ENCODE results near the gene RIC1.
"Not testable (repeated sequence)": the region's sequence is repeated elsewhere in the genome, so short reads cannot be mapped to it uniquely, and the experiment has no call there.

RIC1 gene

DNA sequence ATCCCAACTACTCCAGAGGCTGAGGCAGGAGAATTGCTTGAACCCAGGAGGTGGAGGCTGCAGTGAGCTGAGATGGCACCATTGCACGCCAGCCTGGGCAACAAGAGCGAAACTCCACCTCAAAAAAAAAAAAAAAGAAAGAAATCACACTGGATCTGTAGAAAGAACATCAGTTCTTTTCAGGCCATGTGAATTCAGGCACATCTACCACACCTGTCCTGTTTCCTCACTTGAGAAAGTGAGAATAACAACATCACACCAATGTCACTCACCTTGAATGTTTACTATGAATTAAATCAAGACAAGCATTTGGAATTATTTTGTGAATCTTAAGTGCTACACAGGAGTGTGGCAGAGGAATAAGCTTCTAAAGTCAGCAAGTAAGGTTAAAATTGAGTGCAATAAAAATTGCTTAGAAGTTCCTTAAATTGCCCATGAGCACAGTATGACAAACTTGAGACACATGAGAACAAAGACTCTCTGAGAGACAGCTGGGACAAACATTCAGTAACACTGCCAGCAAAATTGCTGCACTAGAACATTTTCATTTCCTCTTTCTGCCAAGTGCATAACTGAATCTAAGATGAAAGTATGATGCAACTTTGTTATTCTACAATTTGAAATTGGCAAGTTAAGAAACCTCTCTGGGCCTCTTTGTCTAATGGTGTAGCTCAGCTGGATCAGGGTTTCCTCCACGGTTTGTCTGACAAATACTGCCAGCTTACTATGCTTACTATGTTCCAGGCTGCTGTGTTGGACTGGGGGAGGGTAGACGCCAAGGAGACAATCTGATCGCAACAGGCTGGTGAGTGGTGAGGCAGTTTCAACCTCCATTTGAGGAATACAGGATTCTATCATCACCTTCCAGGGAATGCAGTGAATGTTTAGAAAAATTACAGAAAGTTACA lies 1.9 kb upstream of the RIC1 start:
- DNase-seq = no peak

GRCh38 chr9:5627686-5628085 lies 1.2 kb upstream of the RIC1 start:
- not testable (repeated sequence) for DNase-seq

DNA sequence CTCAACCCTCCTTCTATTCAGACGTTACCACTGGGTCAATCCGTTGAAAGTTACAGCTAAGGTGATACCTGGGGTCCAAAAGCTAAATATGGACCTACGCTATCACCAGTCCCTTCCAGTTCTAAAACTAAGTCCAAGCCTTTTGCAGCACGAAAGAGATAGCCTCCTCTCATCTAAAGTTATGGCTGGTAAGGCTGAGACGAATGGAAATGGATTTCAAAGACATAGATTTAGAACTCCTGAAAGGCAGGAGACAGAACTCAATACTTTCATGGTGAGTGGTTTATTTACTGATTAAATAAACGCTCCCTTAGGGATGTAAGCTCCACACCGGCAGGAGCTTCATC lies 751 bp upstream of the RIC1 start:
- no peak for DNase-seq

DNA sequence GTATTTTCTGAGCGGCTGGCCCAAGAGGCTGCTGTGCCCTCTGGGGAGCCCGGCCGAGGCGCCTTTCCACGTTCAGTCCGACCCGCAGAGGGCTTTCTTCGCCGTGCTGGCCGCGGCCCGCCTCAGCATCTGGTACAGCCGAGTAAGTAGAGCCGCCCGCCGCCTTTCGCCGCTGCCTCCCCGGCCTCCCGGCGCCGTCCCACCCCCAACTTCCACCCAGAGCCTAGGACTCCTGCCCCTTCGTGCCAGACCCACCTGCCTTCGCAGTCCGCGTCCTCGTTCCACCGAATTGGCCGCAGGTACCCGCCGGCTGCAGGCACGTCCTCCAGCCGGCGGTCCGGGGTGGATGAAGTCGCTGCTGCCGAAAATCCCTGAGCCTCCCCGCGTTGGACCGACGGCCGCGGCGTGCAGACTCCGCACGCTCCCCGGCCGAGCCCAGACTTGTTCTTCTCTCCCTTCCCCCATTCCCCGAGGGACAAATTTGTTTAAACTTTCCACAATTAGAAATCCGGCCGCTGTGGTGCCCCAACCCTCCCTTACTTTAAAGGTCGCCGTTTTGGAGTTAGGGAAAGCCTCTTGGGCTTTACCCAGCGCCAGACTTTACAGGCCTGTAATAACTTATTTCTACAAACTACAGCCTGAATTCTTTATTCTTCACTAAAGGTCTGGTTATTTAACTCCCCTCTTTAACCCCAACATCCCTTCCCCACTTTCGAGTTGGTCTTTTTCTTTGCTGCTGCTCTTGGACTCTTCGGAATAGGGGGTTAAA lies 589 bp downstream of the RIC1 start:
- peak; percentile 60 for DNase-seq

- DNase-seq = no peak
Observed at GRCh38 chr9:5630081-5630507, 1.2 kb downstream of the RIC1 start.

GRCh38 chr9:5631026-5631425 lies 2.1 kb downstream of the RIC1 start:
- no peak for DNase-seq

DNA sequence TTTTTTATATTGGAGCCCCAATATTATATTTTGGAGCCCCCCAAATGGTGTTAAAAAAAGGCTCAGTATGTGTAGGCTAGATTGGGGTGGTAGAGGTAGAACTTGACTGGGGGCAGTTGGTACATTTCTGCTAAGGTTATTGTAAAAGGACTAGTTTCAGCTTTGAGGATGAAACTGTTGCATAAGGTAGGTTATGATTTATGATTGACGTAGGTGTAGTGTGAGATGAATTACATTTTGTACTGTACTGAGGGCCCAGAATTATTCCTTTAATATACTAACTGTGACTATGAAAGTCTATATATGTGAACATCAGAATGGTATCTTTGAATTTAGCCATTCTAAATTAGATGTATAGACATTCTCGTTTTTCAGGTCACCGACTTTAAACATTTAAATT lies 3.6 kb downstream of the RIC1 start:
- no peak for DNase-seq

DNA sequence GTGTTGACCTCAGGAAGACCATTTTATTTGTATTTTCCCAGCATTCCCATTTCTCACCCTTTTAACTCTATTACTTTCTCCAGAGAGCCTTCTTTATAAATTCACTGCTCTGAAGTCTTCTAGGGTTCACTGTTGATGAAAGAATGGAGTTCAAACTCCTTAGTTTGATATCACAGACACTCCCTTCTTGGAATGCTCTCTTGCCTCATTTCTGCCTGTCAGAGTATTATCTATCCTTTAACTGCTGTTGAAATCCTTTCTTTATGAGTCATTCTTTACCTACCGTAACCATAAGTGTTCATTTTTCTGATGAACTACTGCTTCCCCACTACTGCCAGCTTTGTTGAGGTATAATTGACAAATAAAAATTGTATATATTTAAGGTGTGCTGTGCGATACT lies 4.3 kb downstream of the RIC1 start:
- no peak for DNase-seq

DNA sequence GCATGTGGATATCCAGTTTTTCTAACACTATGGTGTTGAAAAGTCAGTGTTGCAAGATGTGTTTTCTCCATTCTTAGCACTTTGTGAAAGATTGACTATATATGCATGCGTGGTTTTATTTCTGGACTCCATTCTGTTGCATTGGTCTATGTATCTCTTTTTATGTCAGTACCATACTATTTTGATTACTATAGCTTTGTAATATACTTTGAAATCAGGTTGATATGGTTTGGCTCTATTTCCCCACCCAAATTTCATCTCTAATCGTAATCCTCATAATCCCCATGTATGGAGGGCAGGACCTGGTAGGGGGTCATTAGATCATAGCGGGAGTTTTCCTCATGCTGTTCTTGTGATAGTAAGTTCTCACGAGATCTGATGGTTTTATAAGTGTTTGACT lies 6.5 kb downstream of the RIC1 start:
- no peak for DNase-seq

DNA sequence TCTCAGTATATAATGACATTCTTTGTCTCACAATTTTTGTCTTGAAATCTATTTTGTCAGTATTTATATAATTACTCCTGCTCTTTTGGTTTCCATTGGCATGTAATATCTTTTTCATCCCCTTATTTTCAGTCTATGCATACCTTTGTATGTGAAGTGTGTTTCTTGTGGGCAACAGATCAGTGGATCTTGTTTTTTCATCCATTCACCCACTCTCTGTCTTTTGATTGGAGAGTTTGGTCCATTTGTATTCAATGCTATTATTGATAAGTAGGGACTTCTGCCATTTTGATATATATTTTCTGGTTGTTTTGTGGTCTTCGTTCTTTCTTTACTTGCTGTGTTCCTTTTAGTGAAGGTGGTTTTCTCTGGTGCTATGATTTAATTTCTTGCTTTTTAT lies 10.9 kb downstream of the RIC1 start:
- no peak for DNase-seq

GRCh38 chr9:5642170-5642569 lies 13.3 kb downstream of the RIC1 start:
- no peak for DNase-seq

- DNase-seq = no peak
Observed at GRCh38 chr9:5643005-5643624, 14.2 kb downstream of the RIC1 start.

DNA sequence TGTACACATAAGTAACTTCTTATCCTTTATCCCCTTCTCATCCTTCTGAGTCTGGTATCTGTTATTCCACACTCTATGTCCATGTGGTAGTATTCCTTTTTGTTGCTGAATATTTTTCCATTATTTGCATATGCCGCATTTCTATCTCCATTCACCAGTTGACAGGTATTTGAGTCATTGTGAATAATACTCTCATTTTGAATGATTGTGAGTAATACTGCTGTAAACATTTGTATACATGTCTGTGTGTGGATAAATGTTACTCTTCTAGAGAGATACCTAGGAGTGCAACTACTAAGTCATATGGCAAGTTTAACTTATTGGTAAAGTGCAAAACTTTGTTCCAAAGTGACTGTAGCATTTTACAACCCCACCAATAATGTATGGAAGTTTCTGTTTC lies 15.6 kb downstream of the RIC1 start:
- no peak for DNase-seq

- no peak for DNase-seq
Observed at GRCh38 chr9:5646116-5646515, 17.2 kb downstream of the RIC1 start.

DNA sequence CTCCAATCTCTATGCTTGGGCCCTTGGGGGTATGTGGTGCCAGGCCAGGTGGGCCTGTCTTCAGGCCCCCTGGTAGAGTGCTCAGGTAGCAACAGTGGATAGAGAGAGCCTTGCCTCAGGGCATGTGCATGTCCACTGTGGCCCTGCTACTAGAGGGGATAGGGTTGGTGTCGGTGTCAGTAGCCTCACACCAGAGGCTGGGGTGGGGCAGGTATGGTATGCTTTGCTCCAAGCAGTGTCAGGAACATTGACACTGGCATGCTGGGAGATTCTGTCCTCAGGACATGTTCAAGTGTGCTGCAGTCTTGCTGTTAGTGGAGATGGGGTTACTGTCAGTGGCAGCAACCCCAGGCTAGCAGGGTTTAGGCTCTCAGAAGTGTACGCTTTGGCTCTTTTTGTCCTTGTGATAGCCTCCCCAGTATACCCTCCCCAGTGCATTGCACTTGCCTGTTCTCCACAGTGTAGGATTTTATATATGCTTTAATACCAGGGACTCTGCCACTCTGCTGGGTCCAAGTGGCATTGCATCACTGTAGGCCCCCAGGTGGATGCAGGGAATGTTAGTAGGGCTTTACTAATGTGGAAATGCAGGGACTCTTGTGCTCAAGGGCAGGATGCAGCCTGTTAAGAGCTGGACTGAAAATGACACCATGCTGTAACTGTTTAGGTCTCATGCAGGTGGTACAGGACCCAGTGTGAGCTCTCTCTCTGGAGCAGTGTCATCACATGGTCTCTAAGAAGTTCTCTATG lies 21.6 kb downstream of the RIC1 start:
- no peak for DNase-seq

DNA sequence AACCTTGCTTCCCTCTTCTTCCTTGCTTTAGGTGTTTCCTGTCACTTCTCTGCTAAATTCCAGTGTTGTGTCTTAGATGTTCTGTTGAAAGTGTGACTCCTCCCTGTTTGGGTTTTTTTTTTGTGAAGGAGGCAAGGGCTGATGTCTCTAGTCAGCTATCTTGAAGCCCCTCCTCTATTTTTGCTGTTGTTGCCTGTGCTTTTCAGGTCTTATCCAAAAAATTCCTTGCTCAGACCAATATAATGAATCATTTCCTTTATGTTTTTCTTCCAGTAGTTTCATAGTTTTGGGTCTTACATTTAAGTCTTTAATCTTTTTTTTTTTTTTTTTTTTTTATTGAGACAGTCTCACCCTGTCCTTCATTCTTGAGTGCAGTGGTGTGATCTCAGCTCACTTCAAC lies 22.3 kb downstream of the RIC1 start:
- no peak for DNase-seq

DNA sequence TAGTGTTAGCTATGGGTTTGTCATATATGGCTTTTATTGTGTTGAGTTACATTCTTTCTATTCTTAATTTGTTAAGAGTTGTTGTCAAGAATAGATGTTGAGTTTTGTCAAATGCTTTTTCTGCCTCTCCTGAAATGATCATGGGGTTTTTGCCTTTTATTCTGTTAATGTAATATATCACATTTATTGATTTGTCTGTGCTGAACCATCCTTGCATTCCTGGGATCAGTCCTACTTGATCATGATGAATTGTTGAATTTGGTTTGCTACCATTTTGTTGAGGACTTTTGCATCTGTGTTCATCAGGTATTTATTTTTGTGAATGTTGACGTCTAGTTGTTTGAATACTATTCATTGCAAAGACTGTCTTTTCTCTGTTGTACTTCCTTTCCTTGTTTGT lies 23.9 kb downstream of the RIC1 start:
- no peak for DNase-seq

- DNase-seq = not testable (repeated sequence)
Observed at GRCh38 chr9:5662804-5663203, 33.9 kb downstream of the RIC1 start.

DNA sequence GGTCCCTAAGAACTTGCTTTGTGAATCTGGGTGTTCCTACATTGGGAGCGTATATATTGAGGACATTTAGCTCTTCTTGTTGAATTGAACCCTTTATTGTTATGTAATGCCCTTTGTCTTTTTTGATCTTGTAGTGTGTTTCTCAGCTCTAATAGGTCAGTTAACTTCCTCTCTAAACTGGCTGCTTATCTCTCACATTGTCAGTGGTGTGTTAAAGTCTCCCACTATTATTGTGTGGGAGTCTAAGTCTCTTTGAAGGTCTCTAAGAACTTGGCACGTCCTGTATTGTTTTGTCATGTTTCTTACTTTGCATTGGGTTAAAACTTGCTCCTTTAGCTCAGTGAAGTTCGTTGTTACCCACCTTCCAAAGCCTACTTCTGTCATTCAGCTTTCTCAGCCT lies 36.2 kb downstream of the RIC1 start:
- no peak for DNase-seq

DNA sequence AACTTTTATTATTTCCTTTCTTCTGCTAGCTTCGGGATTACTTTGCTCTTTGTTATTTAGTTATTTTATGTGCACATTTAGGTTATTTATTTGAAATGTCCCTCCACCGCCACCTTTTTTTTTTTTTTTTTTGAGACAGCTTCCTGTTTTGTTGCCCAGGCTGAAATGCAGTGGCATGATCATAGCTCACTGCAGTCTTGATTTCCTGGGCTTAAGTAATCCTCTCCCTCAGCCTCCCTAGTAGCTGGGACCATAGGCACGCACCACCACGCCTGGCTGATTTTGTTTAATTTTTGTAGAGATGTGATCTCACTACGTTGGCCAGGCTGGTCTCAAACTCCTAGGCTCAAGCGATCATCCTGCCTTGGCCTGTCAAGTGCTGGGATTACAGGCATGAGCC lies 38.5 kb downstream of the RIC1 start:
- DNase-seq = no peak

DNA sequence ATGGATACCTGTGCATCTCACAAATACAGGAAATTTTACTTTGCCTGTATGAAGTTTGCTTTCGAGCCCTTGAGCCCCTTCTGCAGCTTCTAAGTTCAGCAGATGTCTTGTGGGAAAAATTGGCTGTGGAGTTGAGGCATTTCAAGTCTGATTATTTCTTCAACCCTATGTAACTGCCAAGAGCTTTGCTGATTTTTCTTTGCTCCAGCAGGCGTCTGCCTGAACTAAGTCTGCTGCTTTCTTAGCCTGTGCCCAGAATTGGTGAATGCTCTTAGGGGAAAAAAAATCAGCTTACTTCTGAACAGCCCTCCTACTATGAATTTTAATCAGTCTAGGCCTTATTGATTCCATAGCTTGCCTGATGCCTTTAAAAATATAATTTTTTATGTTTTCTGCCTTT lies 41.2 kb downstream of the RIC1 start:
- no peak for DNase-seq

- no peak for DNase-seq
Observed at GRCh38 chr9:5671711-5672353, 42.9 kb downstream of the RIC1 start.

- not testable (repeated sequence) for DNase-seq
Observed at GRCh38 chr9:5675046-5675445, 46.1 kb downstream of the RIC1 start.
